Bronchial epithelial cell (primary cell): ENCODE measurements around the gene TMCC1. TPM values are rescaled to one million over a fixed set of nuclear protein-coding genes. Genes with fewer than 3 reads are reported as not detected.
"Not testable (repeated sequence)": the region's sequence is repeated elsewhere in the genome, so short reads cannot be mapped to it uniquely, and the experiment has no call there.

Source experiments
- DNase-seq: peaks from one replicate; pipeline ENCODE4 v3.0.0-alpha.2; 2010; ENCODE audit warnings: low read depth
- FAIRE-seq: peaks from 2 replicates; lab custom pipeline; 2011; peaks lifted over from hg19 to GRCh38; lab: Jason Lieb, UNC
- H3K27me3 ChIP-seq: 2 replicates; pipeline ENCODE4 v1.5.1; 2011; ENCODE audit warnings: low read length; ENCODE audit not compliant: control insufficient read depth, insufficient read depth
- H3K36me3 ChIP-seq: 2 replicates; pipeline ENCODE4 v1.5.1; 2011; ENCODE audit warnings: low read length; ENCODE audit not compliant: control insufficient read depth, insufficient read depth
- H3K4me3 ChIP-seq: 2 replicates; pipeline ENCODE4 v1.5.1; 2011; ENCODE audit warnings: mild to moderate bottlenecking, low read depth, low read length, control low read depth
- CTCF ChIP-seq: IDR thresholded peaks from 2 replicates; pipeline ENCODE4 v1.5.1; 2011; ENCODE audit warnings: mild to moderate bottlenecking, moderate library complexity, low read length, control low read depth, inconsistent platforms; ENCODE audit not compliant: insufficient read depth, severe bottlenecking
- total RNA-seq: library from RNA; depleted of rRNA; stranded (reverse); fragments of >200 nt; gene quantifications from 2 replicates; pipeline ENCODE4 v1.2.1, GENCODE V29; 2014

TMCC1 gene
- total RNA-seq, 1 donor from 2014 or later, result 18.2 TPM

GRCh38 chr3:129650256-129650872 is 243.1 kb downstream of the TMCC1 start:
- Histone ChIP-seq H3K27me3 (no peaks in the 10 kb centered on the region), H3K4me3 (no peak overlapping the region), H3K36me3 (peaks cover 5% of the 10 kb centered on the region)
- peak; percentile 79 for DNase-seq
- TF ChIP-seq CTCF, result peak; percentile 67
- no peak for FAIRE-seq

- no peak for FAIRE-seq
- DNase-seq, result no peak
- no peak for TF ChIP-seq CTCF
- Histone ChIP-seq H3K27me3 (no peaks in the 10 kb centered on the region), H3K4me3 (no peak overlapping the region), H3K36me3 (peaks cover 2% of the 10 kb centered on the region)
These were observed 245.1 kb downstream of the TMCC1 start for GRCh38 chr3:129648391-129648790.

- no peak for TF ChIP-seq CTCF
- Histone ChIP-seq H3K36me3 (no peaks in the 10 kb centered on the region), H3K4me3 (no peak overlapping the region), H3K27me3 (no peaks in the 10 kb centered on the region)
- DNase-seq, result no peak
- FAIRE-seq, result no peak
These were observed 248.2 kb downstream of the TMCC1 start for GRCh38 chr3:129645286-129645685.

GRCh38 chr3:129644836-129645235 is 248.7 kb downstream of the TMCC1 start:
- H3K27me3 ChIP-seq, result no peaks in the 10 kb centered on the region
- DNase-seq, result peak; percentile 15
- H3K36me3 ChIP-seq, result no peaks in the 10 kb centered on the region
- TF ChIP-seq CTCF, result no peak
- no peak for FAIRE-seq
- no peak overlapping the region for H3K4me3 ChIP-seq

DNA sequence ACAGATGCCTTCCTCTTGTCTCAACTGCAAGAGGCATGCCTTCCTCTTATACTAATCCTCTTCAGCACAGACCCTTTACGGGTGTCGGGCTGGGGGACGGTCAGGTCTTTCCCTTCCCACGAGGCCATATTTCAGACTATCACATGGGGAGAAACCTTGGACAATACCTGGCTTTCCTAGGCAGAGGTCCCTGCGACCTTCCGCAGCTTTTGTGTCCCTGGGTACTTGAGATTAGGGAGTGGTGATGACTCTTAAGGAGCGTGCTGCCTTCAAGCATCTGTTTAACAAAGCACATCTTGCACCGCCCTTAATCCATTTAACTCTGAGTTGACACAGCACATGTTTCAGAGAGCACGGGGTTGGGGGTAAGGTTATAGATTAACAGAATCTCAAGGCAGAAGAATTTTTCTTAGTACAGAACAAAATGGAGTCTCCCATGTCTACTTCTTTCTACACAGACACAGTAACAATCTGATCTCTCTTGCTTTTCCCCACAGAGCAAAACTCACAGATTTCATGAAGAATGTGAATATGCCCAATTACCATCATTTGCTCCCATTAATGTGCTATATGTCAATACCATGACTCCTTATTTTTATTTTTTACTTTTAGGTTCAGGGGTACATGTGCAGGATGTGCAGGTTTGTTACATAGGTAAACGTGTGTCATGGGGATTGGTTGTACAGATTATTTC is 251.8 kb downstream of the TMCC1 start:
- H3K4me3 ChIP-seq, H3K36me3 ChIP-seq, H3K27me3 ChIP-seq, DNase-seq, FAIRE-seq: not testable (repeated sequence)

GRCh38 chr3:129640985-129641384 is 252.5 kb downstream of the TMCC1 start:
- not testable (repeated sequence) for H3K36me3 ChIP-seq, DNase-seq, FAIRE-seq, H3K4me3 ChIP-seq, H3K27me3 ChIP-seq
